GM12892 (cell line): ENCODE measurements around the gene EPHB2.

ENCODE experiments used
- DNase-seq: peaks from one replicate; pipeline ENCODE4 v3.0.0; 2011; ENCODE audit not compliant: insufficient read length
- FAIRE-seq: peaks from 2 replicates; lab custom pipeline; 2011; peaks lifted over from hg19 to GRCh38; lab: Jason Lieb, UNC
- POLR2A ChIP-seq: IDR thresholded peaks from 2 replicates; pipeline ENCODE4 v1.6.1; 2011; ENCODE audit warnings: low read depth, low read length, control low read depth
- POLR2AphosphoS5 ChIP-seq: IDR thresholded peaks from 2 replicates; pipeline ENCODE4 v1.6.1; 2011; ENCODE audit warnings: low read depth, low read length, control low read depth
- TAF1 ChIP-seq: IDR thresholded peaks from 2 replicates; pipeline ENCODE4 v1.6.1; 2011; ENCODE audit warnings: low read depth, mild to moderate bottlenecking, control low read depth, low read length, borderline replicate concordance

Gene EPHB2

DNA sequence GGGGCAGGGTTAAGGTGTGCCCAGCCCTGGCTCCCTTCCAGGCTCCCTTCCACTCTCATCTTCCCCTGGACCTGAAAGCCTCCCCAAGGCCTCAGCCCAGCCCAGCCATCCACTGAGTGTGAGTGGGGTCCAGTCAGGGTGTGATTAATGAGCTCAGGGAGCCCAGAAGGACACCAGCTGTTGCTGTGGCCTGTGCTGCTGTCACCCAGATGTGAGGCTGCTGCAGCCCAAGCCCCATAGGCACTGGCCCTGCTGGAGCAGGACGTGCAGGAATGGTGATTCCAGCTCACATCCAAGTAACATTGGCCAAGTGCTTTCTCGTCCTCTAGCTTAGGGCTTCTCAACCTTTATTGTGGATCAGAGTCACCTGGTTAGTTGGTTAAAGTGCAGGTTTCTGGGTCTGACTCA, 77.6 kb downstream of the EPHB2 start:
- no peak for FAIRE-seq
- no peak for TF ChIP-seq POLR2A
- TF ChIP-seq TAF1, result no peak
- TF ChIP-seq POLR2AphosphoS5, result no peak

GRCh38 chr1:22789356-22789994, 78.8 kb downstream of the EPHB2 start:
- TF ChIP-seq TAF1 (no peak), POLR2AphosphoS5 (no peak), POLR2A (no peak)
- no peak for FAIRE-seq
- DNase-seq, result no peak

More for the DNA sequence above, 77.6 kb downstream of the EPHB2 start:
- no peak for DNase-seq

DNA sequence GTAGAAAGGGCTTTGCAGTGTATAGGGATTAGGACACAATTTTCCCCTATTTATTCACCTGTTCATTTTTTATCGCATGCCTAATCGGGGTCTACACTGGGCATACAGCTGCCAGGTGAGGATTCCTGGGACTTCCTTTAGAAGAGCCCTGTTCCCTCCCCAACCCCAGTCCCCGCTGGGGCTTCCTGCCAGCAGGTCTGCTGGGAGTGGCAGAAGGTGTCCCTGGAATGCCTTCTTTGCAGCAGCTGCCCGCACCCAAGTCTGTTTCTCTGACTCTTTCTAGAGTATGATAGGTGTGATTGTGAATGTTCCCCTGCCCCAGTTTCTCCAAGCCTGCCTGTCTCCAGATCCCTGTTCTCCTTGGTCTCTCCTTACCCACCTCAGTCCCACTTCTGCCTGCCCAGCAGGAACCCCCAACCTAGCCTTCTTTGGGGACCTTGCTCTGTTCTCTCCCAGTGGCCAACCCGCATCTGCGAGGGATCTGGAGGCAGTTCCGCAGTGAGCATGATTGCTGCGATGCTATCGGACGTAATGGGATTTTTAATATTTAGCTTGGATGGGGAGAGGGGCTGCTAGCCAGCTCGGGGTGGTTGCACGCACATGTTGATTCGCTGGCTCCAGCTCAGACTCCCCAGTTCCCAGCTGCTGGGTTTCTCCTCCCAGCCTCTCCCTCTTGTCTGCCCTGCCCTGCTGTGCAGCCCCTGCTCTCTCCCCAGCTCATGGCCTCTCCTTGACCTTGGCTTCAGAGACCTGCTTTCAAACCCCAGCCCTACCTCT, 79.8 kb downstream of the EPHB2 start:
- no peak for FAIRE-seq
- DNase-seq, result no peak

GRCh38 chr1:22791831-22792347, 81.2 kb downstream of the EPHB2 start:
- FAIRE-seq (no peak), DNase-seq (no peak)
- TF ChIP-seq TAF1 (no peak), POLR2A (no peak), POLR2AphosphoS5 (no peak)

More for the DNA sequence above, 79.8 kb downstream of the EPHB2 start:
- TF ChIP-seq POLR2AphosphoS5 (no peak), POLR2A (no peak), TAF1 (no peak)

DNA sequence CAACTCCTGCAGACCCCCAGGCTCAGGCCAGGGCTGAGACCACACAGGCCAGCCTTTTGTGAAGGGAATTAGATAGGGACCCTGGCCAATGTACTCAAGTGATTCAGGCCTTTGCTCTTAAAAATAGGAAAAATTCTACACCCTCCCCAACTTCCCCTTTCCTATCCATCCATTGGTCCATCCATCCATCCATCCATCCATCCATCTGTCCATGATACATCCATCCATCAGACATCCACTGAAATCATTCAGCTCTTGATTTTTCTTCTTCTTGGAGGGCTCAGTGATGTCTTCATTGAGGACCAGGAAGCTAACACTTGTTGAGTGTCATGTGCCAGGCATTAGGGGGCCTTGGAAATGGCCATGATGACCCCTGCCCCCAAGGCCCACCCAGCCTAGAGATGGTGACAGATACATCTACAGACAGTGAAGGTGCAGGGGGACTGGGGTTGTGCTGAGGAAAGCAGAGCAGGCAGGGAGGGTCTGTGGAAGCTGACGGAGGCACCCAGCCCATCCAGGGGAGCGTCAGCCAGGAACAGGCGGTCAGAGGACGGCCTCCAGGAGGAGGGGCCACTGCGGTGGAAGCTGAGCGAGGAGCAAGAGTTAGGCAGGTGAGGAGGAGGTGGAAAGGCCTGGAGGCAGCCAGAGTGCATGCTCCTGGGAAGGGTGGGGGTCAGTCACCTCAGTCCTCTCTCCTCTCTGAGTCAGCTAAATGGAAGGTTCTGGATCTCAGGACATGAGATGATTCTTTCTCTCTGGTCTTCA, 81.9 kb downstream of the EPHB2 start:
- FAIRE-seq (no peak), DNase-seq (no peak)

GRCh38 chr1:22793647-22794046, 83.0 kb downstream of the EPHB2 start:
- no peak for DNase-seq
- no peak for TF ChIP-seq TAF1
- no peak for TF ChIP-seq POLR2A
- no peak for TF ChIP-seq POLR2AphosphoS5
- FAIRE-seq, result no peak

More for the DNA sequence above, 81.9 kb downstream of the EPHB2 start:
- TF ChIP-seq POLR2AphosphoS5, result no peak
- TF ChIP-seq TAF1, result no peak
- TF ChIP-seq POLR2A, result no peak

GRCh38 chr1:22794647-22795365, 84.2 kb downstream of the EPHB2 start:
- TF ChIP-seq POLR2A (no peak), TAF1 (no peak), POLR2AphosphoS5 (no peak)
- FAIRE-seq, result no peak
- DNase-seq, result no peak

- DNase-seq, result no peak
- no peak for FAIRE-seq
- TF ChIP-seq POLR2AphosphoS5 (no peak), TAF1 (no peak), POLR2A (no peak)
These were observed 84.7 kb downstream of the EPHB2 start for GRCh38 chr1:22795366-22795714.

DNA sequence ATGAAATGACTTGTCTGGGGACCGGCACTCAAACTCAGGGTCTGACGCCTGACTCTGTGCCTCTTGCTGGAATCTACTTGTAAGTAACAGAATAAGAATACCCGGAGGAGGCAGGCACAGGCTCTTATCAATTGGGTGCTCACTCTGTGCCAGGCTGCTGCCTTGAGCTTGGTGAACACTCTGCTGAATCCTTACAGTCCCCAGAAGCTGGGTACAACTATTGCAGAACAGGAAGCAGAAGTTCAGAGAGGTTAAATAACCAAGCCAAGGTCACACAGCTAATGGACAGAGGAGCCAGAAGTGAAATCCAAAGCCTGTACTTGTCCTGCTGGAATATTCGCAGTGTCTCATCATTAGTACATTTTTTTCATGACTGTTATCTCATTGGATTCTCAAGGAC, 86.0 kb downstream of the EPHB2 start:
- FAIRE-seq (no peak), DNase-seq (no peak)
- TF ChIP-seq TAF1 (no peak), POLR2AphosphoS5 (no peak), POLR2A (no peak)

DNA sequence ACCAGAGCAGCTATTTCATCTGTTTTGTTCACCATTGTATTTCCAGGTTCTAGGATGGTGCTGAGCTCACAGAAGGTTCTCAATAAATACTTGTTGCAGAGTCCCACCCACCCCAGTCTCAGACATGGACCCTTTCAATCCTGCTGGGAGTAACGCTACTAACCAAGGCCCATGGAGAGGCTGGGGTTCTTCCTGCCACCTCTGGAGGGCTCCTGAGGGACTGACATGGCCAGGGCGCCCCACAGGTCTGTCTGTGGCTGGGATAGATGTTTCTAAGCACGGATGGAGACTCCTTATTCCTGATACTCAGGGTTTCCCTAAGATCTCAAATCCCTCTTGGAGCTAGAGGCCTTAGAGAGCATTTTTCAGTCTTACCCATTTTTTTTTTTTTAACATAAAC, 87.4 kb downstream of the EPHB2 start:
- FAIRE-seq, result no peak
- no peak for DNase-seq
- TF ChIP-seq POLR2AphosphoS5 (no peak), TAF1 (no peak), POLR2A (no peak)
